MG63 (cell line): ENCODE measurements around the gene CRTC1. TPM values are rescaled to one million over a fixed set of nuclear protein-coding genes. Genes with fewer than 3 reads are reported as not detected.
"Not testable (repeated sequence)": the region's sequence is repeated elsewhere in the genome, so short reads cannot be mapped to it uniquely, and the experiment has no call there.

Experiments used
- DNase-seq: peaks from one replicate; pipeline ENCODE4 v3.0.0-alpha.2; 2020
- H3K27me3 ChIP-seq: fragments of 250-450 bp; sonication (Bioruptor Pico); 2 replicates; pipeline ENCODE4 v1.5.1; 2020; ENCODE audit warnings: mild to moderate bottlenecking, moderate library complexity
- H3K36me3 ChIP-seq: fragments of 250-450 bp; sonication (Bioruptor Pico); 2 replicates; pipeline ENCODE4 v1.5.1; 2020; ENCODE audit warnings: mild to moderate bottlenecking, moderate library complexity
- H3K4me3 ChIP-seq: fragments of 250-450 bp; sonication (Bioruptor Pico); 2 replicates; pipeline ENCODE4 v1.5.1; 2020; ENCODE audit warnings: mild to moderate bottlenecking, moderate library complexity
- H3K9me3 ChIP-seq: fragments of 250-450 bp; sonication (Bioruptor Pico); 2 replicates; pipeline ENCODE4 v1.5.1; 2020; ENCODE audit warnings: mild to moderate bottlenecking, moderate library complexity
- total RNA-seq: library from RNA; depleted of rRNA; stranded (reverse); fragments of >200 nt; shearing (Covaris generic); gene quantifications from 2 replicates; pipeline ENCODE4 v1.2.3, GENCODE V29; 2014; ENCODE audit warnings: low replicate concordance

The CRTC1 gene
- total RNA-seq, 1 experiment from 2014 or later, result 3.6 TPM

- DNase-seq, result no peak
- H3K4me3 ChIP-seq, result no peak overlapping the region
Observed at GRCh38 chr19:18725841-18726770, 42.6 kb downstream of the CRTC1 start.

GRCh38 chr19:18726846-18727245, 43.4 kb downstream of the CRTC1 start:
- no peaks in the 10 kb centered on the region; the same call in 1 of the 2 replicates for H3K36me3 ChIP-seq
- DNase-seq, result no peak
- no peaks in the 10 kb centered on the region for H3K9me3 ChIP-seq
- H3K4me3 ChIP-seq, result no peak overlapping the region
- H3K27me3 ChIP-seq, result no peaks in the 10 kb centered on the region

More at GRCh38 chr19:18725841-18726770, 42.6 kb downstream of the CRTC1 start:
- no peaks in the 10 kb centered on the region for H3K9me3 ChIP-seq
- H3K36me3 ChIP-seq, result no peaks in the 10 kb centered on the region; the same call in 1 of the 2 replicates
- H3K27me3 ChIP-seq, result no peaks in the 10 kb centered on the region

- not testable (repeated sequence) for H3K27me3 ChIP-seq, DNase-seq, H3K9me3 ChIP-seq, H3K4me3 ChIP-seq, H3K36me3 ChIP-seq
Observed at GRCh38 chr19:18727602-18728001, 44.1 kb downstream of the CRTC1 start.

GRCh38 chr19:18729933-18730530, 46.6 kb downstream of the CRTC1 start:
- no peak overlapping the region for H3K4me3 ChIP-seq
- no peak for DNase-seq
- no peaks in the 10 kb centered on the region for H3K36me3 ChIP-seq
- H3K9me3 ChIP-seq, result no peaks in the 10 kb centered on the region
- no peaks in the 10 kb centered on the region for H3K27me3 ChIP-seq

- Histone ChIP-seq H3K36me3 (no peaks in the 10 kb centered on the region), H3K4me3 (no peak overlapping the region), H3K27me3 (no peaks in the 10 kb centered on the region), H3K9me3 (no peaks in the 10 kb centered on the region)
- no peak for DNase-seq
Observed at GRCh38 chr19:18730885-18731513, 47.5 kb downstream of the CRTC1 start.

- H3K36me3 ChIP-seq, result no peaks in the 10 kb centered on the region
- no peak for DNase-seq
- no peaks in the 10 kb centered on the region for H3K27me3 ChIP-seq
- H3K9me3 ChIP-seq, result no peaks in the 10 kb centered on the region
- H3K4me3 ChIP-seq, result no peak overlapping the region
Observed at GRCh38 chr19:18731562-18732008, 48.1 kb downstream of the CRTC1 start.

- Histone ChIP-seq H3K36me3 (no peaks in the 10 kb centered on the region), H3K27me3 (no peaks in the 10 kb centered on the region), H3K4me3 (no peak overlapping the region), H3K9me3 (no peaks in the 10 kb centered on the region)
- no peak for DNase-seq
Observed at GRCh38 chr19:18733196-18733647, 49.7 kb downstream of the CRTC1 start.

GRCh38 chr19:18733762-18734332, 50.4 kb downstream of the CRTC1 start:
- not testable (repeated sequence) for H3K36me3 ChIP-seq, H3K4me3 ChIP-seq, DNase-seq, H3K27me3 ChIP-seq, H3K9me3 ChIP-seq

- no peaks in the 10 kb centered on the region for H3K36me3 ChIP-seq
- H3K27me3 ChIP-seq, result no peaks in the 10 kb centered on the region
- no peaks in the 10 kb centered on the region for H3K9me3 ChIP-seq
Observed at GRCh38 chr19:18735324-18735723, 51.8 kb downstream of the CRTC1 start.

GRCh38 chr19:18735752-18736151, 52.3 kb downstream of the CRTC1 start:
- no peak for DNase-seq
- H3K4me3 ChIP-seq, result no peak overlapping the region
- H3K36me3 ChIP-seq, result no peaks in the 10 kb centered on the region
- H3K27me3 ChIP-seq, result no peaks in the 10 kb centered on the region
- no peaks in the 10 kb centered on the region for H3K9me3 ChIP-seq

More at GRCh38 chr19:18735324-18735723, 51.8 kb downstream of the CRTC1 start:
- no peak overlapping the region for H3K4me3 ChIP-seq
- no peak for DNase-seq

GRCh38 chr19:18736415-18737336, 53.2 kb downstream of the CRTC1 start:
- H3K4me3 ChIP-seq, result no peak overlapping the region
- H3K36me3 ChIP-seq, result no peaks in the 10 kb centered on the region
- H3K9me3 ChIP-seq, result no peaks in the 10 kb centered on the region
- DNase-seq, result no peak
- no peaks in the 10 kb centered on the region for H3K27me3 ChIP-seq

- Histone ChIP-seq H3K9me3 (no peaks in the 10 kb centered on the region), H3K36me3 (no peaks in the 10 kb centered on the region), H3K4me3 (no peak overlapping the region), H3K27me3 (no peaks in the 10 kb centered on the region)
- no peak for DNase-seq
Observed at GRCh38 chr19:18737337-18737953, 54.0 kb downstream of the CRTC1 start.

- Histone ChIP-seq H3K27me3 (no peaks in the 10 kb centered on the region), H3K36me3 (no peaks in the 10 kb centered on the region), H3K4me3 (no peak overlapping the region), H3K9me3 (no peaks in the 10 kb centered on the region)
- no peak for DNase-seq
Observed at GRCh38 chr19:18737954-18738351, 54.5 kb downstream of the CRTC1 start.

- H3K27me3 ChIP-seq, result no peaks in the 10 kb centered on the region
- H3K9me3 ChIP-seq, result no peaks in the 10 kb centered on the region
- H3K4me3 ChIP-seq, result no peak overlapping the region
- no peak for DNase-seq
- H3K36me3 ChIP-seq, result no peaks in the 10 kb centered on the region
Observed at GRCh38 chr19:18738961-18739690, 55.6 kb downstream of the CRTC1 start.
